Stimulated activated CD8-positive, alpha-beta memory T cell treated with anti-CD3 and anti-CD28 coated beads, Interleukin-2, amount 100 ng/mL, for 1 hour (primary cell): ENCODE data around the gene OAS3.
A peak's percentile ranks its signal among the peaks of the same experiment; 100 is the strongest.
"Not testable (repeated sequence)": the region's sequence is repeated elsewhere in the genome, so short reads cannot be mapped to it uniquely, and the experiment has no call there.

Source experiments
- DNase-seq, 2 donors: peaks; one replicate each; pipeline ENCODE4 v3.0.0-alpha.2; 2020; ENCODE audit warnings: low read depth in 2 of 2

Gene OAS3

GRCh38 chr12:112980491-112981158, 42.4 kb downstream of the OAS3 start:
- no peak for DNase-seq

DNA sequence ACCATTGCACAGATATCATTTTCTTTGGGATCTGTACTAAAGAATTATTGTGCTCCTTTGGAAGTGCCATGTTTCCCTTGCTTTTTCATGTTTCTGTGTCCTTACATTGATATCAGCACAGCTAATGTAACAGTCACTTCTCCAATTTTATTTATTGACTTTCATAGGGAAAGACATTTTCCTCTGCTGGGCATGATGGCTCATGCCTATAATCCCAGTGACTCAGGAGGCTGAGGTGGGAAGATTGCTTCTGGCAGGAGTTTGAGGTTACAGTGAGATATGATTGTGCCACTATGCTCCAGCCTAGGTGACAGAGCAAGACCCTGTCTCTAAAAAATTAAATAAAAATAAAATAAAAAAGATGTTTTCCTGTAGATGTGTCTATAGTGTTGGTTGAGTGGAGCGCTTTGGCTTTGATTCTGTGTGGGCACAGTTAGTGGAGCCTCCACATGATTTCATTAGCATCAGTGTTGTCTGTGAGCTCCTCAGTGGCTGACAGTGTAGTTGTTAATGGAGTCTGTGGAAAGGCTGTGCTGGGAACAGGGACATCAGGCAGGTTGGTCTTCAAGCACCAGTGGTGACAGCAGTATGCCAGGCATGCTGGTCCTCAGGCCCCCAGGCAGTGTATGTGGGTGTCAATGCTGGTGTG, 47.5 kb downstream of the OAS3 start:
- DNase-seq, result no peak

GRCh38 chr12:112986291-112986800, 48.1 kb downstream of the OAS3 start:
- DNase-seq, result no peak

GRCh38 chr12:112987561-112987960, 49.3 kb downstream of the OAS3 start:
- no peak for DNase-seq

GRCh38 chr12:112988224-112988623, 50.0 kb downstream of the OAS3 start:
- DNase-seq, result no peak

DNA sequence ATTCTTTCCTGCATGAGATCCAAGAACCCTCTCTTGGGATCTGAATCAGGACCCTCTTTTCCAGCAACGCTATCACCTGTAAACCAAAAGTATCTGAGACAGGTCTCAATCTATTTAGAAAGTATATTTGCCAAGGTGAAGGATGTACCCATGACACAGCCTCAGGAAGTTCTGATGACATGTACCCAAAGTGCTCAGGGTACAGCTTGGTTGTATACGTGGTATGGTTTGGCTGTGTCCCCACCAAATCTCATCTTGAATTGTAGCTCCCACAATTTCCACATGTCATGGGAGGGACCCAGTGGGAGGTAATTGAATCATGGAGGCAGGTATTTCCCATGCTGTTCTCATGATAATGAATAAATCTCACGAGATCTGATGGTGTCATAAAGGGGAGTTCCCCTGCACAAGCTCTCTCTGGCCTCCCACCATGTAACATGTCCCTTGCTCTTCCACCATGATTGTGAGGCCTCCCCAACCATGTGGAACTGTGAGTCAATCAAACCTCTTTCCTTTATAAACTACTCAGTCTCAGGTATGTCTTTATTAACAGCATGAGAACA, 50.6 kb downstream of the OAS3 start:
- not testable (repeated sequence) for DNase-seq

DNA sequence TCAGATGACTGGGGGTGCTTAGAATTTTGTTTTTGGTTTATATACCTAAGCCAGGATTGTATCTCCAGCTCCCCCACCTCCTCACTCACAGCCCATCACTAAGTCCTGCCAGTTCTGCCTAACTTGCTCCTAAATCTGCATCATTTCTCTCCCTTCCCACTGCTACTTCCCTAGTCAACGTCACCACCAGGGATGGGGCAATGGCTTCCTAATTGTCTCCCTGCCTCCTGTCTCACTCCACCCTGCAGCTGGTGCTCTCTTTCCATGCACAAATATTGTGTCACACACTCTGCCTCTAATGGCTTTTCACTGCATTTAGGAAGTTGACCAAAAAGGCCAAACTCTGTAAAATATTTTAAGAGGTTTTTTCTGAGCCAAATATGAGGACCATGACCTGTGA, 51.5 kb downstream of the OAS3 start:
- DNase-seq, result no peak

GRCh38 chr12:112992541-112993398, 54.5 kb downstream of the OAS3 start:
- DNase-seq, result peak in 1 of 2 donors; percentile 26

- no peak for DNase-seq
Observed at GRCh38 chr12:112995008-112995407, 56.7 kb downstream of the OAS3 start.

DNA sequence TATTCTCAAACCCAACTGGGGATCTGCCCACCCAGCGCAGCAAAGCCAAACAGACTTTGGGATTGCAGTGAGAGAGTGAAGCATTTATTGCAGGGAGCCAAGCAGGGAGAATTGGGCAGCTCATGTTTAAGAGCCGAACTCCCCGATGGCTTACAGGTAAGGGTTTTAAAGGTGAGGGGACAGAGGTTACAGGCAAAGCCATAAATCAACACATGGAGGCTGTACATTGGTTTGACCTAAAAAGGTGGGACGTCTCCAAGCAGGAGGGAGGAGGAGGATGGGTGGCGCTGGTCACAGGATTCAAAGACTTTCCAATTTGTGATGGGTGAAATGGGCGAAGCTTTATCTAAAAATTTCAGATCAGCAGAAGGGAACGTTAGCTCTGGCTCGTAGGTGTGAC, 58.2 kb downstream of the OAS3 start:
- no peak for DNase-seq

GRCh38 chr12:112997506-112997905, 59.2 kb downstream of the OAS3 start:
- no peak for DNase-seq

DNA sequence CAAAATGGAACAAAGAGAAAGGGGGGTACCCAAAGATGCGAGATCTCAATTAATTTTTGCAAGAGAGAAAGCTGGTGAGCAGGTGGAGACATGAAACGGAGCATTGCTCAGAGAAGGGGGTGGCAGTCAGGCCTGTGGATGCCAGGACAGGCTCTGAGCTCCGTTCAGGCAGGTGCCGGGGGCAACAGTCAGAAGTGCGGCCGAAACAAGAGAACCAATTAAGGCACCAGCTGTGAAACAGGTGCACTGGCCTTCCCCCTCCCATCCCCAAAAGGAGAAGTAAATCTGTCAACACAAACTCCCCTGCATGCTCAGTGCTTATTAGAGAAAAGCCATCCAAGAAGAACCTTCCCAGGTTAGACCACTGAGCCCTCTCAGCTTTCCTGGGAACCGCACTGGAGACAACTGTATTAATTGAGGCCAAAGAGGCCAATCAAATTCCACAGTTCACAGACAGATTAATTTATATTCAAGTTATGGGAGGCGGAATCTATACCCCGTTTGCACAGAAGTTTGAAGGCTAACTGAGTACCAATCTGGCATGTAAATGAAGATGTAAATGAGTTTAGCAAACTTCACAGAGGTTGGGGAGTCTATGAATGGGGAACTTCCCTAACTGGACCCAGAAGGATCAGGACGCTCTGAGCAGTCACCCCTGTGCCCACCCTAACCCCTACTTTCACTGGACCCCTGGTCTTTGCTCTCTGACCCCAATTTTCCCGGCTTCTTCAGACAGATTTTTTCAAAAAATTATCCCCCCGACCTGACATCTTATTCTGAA, 60.9 kb downstream of the OAS3 start:
- no peak for DNase-seq

DNA sequence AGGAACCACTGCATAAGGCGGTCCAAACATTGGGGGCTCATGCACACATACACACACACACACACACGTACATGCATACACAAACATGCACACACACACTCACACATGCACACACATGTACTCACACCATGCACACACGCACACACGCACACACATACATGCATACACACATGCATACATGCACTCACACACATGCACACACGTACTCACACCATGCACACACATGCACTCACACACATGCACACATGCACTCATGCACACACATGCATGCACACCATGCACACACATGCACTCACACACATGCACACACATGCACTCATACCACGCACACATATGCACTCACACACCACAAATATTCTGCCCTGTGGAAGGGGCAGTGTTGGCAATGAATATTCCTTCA, 62.2 kb downstream of the OAS3 start:
- no peak for DNase-seq

DNA sequence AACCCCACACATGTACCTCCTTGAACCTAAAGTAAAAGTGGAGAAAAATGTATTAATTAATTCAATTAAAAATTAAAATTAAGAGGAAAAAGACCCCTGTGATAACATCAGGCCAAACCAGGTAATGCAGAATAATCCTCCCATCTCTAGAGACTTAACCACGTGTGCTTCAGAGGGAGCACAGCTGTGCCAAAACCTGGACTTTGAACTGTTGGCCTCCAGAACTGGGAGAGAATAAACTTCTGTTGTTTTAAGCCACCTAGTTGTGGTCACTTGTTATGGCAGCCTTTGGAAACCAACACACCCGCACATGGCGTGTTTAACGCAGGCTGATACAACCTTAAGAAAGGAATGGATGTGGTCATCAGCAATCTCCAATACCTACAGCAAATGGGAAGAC, 63.9 kb downstream of the OAS3 start:
- no peak for DNase-seq

DNA sequence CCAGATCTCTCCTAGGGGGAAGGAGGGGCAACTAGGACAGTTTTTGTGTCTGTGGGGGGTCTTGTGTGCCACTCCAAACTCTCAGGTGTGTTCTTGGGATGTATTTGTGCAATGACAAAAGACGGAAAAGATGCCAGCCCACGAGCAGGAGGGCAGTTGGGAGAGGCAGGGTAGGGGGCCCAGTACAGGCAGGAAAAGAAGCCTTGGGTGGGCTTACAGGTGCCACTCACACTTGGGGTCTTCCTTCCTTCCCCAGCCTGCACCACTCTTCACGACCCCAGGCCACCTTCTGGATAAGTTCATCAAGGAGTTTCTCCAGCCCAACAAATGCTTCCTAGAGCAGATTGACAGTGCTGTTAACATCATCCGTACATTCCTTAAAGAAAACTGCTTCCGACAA, 64.4 kb downstream of the OAS3 start:
- DNase-seq, result no peak

DNA sequence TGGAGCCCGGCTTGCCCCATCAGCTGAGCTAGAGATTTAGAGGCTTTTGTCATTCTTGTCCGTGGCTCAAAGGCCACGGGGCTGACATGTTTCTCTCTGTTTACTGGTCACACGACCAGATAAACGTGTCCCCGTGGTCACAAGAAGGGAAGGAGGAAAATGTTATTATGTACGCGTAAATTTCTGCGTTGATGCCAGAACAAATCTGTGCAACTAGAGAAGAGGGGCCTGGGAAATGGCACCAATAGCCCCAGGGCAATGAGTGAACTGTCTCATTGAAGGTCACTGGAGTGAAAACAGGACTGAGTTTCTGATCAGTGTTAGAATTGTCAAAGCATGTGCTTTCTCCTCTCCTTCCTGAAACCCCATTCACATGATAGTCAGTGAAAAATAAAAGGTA, 65.4 kb downstream of the OAS3 start:
- DNase-seq, result no peak

GRCh38 chr12:113005762-113006161, 67.5 kb downstream of the OAS3 start:
- no peak for DNase-seq

DNA sequence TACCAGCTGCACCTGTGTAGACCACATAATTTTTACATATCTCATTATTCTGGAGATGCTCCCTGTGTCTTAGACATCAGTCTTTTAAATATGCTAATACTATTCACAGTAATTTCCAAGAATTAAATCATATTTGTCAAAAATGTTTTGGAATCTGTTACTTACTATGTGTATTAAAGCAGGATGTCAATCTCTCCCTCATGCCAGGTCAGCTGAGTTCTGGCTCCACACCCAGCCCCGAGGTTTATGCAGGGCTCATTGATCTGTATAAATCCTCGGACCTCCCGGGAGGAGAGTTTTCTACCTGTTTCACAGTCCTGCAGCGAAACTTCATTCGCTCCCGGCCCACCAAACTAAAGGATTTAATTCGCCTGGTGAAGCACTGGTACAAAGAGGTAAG, 67.9 kb downstream of the OAS3 start:
- DNase-seq, result no peak

DNA sequence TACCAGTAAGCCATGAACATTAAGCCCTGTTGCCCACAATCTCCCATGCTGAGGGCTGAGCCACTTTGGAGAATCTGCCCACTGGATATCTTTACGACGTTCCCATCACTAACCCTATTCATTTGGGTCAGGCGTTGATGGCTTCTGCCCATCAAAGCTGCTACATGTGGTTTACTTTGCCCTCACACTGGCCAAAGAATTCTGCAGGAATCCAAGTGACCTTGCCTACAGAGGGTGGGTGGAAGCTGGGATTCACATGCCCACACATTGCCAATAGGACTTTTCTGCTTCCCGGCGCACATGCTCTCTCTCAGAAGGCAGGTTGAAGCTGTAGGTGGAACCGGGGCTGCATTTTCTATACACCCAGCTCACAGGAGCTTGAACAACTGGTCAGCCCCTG, 68.4 kb downstream of the OAS3 start:
- DNase-seq, result no peak

GRCh38 chr12:113007166-113007565, 68.9 kb downstream of the OAS3 start:
- DNase-seq, result no peak

- DNase-seq, result no peak
Observed at GRCh38 chr12:113010701-113011100, 72.4 kb downstream of the OAS3 start.

- no peak for DNase-seq
Observed at GRCh38 chr12:113014565-113014964, 76.3 kb downstream of the OAS3 start.
